OCI-LY1 (cell line): Measurements from ENCODE around the gene LHX3.

Experiments
- CTCF ChIP-seq: fragments of 200-600 bp; sonication (generic), shearing (Covaris generic); IDR thresholded peaks from 2 replicates; pipeline ENCODE4 v1.5.1; 2017; ENCODE audit warnings: mild to moderate bottlenecking, antibody characterized with exemption, low read length, moderate library complexity, mixed read lengths
- EZH2 ChIP-seq: fragments of 200-600 bp; sonication (generic), shearing (Covaris generic); IDR thresholded peaks from 2 replicates; pipeline ENCODE4 v1.8.0; 2017; ENCODE audit warnings: borderline replicate concordance, mixed run types, mild to moderate bottlenecking, antibody characterized with exemption, low read length, moderate library complexity, mixed read lengths

GRCh38 chr9:136233411-136233810 lies 28.5 kb upstream of the LHX3 start:
- TF ChIP-seq CTCF (no peak), EZH2 (no peak)
